Activated naive CD4-positive, alpha-beta T cell treated with anti-CD3 and anti-CD28 coated beads for 36 hours (primary cell): ENCODE results near the gene RPS19. TPM values are rescaled to one million over a fixed set of nuclear protein-coding genes. Genes with fewer than 3 reads are reported as not detected.
"Not testable (repeated sequence)": the region's sequence is repeated elsewhere in the genome, so short reads cannot be mapped to it uniquely, and the experiment has no call there.

Experiments
- CTCF ChIA-PET: fragments of 350-600 bp; sonication (Branson Sonifier 250); formaldehyde crosslinking; loops from one replicate; lab custom pipeline; 2021; ENCODE audit warnings: antibody characterized with exemption; lab: Charles Lee
- DNase-seq: peaks from one replicate; pipeline ENCODE4 v3.0.0-alpha.2; 2020
- H3K27ac Mint-ChIP-seq: one replicate; pipeline ENCODE4 v1.8.0; 2021; ENCODE audit warnings: mild to moderate bottlenecking, mixed read lengths
- H3K27me3 Mint-ChIP-seq: one replicate; pipeline ENCODE4 v1.8.0; 2021; ENCODE audit warnings: low read depth, mixed read lengths
- H3K36me3 Mint-ChIP-seq: one replicate; pipeline ENCODE4 v1.8.0; 2021; ENCODE audit warnings: low read depth, mixed read lengths
- H3K4me1 Mint-ChIP-seq: one replicate; pipeline ENCODE4 v1.8.0; 2021; ENCODE audit warnings: low read depth, mixed read lengths
- H3K4me3 Mint-ChIP-seq: one replicate; pipeline ENCODE4 v1.8.0; 2021; ENCODE audit warnings: mild to moderate bottlenecking, moderate library complexity, mixed read lengths
- H3K9me3 Mint-ChIP-seq: one replicate; pipeline ENCODE4 v1.8.0; 2021; ENCODE audit warnings: mixed read lengths
- intact Hi-C: fragments of 100-400 bp; cut with micrococcal nuclease; formaldehyde crosslinking; loops from one replicate; pipeline ENCODE4 v1.15.1; 2023
- total RNA-seq, 2 experiments: library from RNA; stranded (reverse); gene quantifications; one replicate each; pipeline ENCODE4 v1.2.3, GENCODE V29; 2021

RPS19 gene
- total RNA-seq, 2 experiments from 2014 or later: 4,092 to 4,109 TPM

DNA sequence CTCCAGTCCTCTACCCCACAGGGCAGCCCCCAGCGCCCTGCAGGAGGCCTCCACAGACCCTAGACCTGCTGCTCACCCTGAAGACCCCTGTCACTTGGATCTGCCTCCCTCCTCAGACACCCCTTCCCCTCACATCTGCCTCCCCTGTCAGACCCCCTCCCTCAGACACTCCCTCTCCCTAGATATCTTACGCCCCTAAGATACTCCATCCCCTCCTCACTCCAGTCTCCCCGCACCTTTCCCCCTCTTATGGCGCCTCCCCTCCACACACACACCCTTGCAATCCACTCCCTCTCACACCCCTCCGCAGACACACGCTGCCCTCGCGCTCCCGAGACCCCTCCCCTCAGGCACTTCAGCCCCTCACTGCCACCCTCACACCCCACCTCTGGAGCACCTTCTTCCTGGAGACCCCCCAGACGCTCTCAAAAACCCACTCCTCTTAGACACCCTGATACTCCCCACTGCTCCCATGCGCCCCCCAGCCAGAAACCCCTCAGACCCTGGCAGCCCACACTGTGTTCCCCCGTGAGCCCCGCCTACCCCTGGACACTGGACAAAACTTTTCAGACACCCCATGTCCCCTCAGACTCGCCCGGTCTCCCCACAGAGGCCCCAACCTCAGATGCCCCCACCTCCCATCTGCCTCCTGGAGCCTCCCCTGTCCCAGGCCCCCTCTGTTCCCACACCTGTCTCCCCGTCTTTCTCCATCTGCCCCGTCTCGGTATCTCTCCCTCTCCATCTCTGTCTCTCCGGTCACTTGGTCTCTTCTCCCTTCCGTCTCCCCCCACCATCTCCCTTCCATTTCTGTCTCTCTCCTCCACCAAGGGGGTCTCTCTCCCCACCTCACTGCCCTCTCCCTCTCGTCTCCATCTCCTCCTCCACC lies 53.7 kb downstream of the RPS19 start:
- Mint-ChIP-seq H3K4me1 (peaks cover 34% of the 10 kb centered on the region), H3K4me3 (no peak overlapping the region), H3K36me3 (peaks cover 2% of the 10 kb centered on the region), H3K27ac (no peak overlapping the region), H3K9me3 (no peaks in the 10 kb centered on the region), H3K27me3 (peaks cover 21% of the 10 kb centered on the region)
- DNase-seq: no peak
- CTCF ChIA-PET: no interaction called here
- intact Hi-C loops: no loop called here

GRCh38 chr19:41914424-41914834 lies 54.4 kb downstream of the RPS19 start:
- H3K4me3 Mint-ChIP-seq, intact Hi-C loops, H3K27ac Mint-ChIP-seq, DNase-seq, H3K36me3 Mint-ChIP-seq, H3K9me3 Mint-ChIP-seq, CTCF ChIA-PET: not testable (repeated sequence)
- H3K27me3 Mint-ChIP-seq: peaks cover 21% of the 10 kb centered on the region
- H3K4me1 Mint-ChIP-seq: peaks cover 29% of the 10 kb centered on the region

DNA sequence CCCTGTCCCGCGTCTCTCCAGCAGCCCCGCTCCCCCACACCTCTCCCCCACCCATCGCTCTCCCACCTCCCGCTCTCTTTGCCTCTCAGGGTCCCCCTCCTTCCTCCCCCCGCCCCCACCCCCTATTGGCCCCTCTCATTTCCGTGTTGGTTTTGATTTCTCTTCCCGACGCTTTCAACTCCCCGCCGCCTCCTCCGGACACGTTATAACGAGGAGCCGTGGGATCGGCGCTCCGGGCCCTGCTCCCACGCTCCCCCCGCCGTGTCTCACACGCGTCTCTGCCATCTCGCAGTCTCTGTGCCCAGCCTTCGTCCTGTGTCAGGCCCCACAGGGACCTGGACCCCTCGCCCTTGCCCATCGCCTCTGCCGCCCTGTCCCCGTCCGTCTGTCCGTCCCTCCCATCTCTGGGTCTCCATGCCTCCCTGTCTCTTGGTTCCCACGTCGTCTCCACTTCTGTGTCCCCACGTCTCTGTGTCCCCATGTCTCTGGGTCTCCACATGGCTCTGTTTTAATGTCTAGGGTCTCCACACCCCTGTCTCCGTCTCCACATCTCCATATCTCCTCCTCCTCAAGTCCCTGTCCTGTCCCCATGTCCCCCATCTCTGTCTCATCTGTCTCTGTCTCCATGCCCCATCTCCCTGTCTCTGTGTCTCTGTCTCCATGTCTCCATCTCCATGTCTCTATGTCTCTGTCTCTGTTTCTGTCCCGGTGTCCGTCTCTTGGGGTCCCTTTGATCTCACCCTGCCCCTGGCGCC lies 55.1 kb downstream of the RPS19 start:
- intact Hi-C loops: no loop called here
- DNase-seq: no peak
- CTCF ChIA-PET: no interaction called here
- no peaks in the 10 kb centered on the region for H3K9me3 Mint-ChIP-seq
- no peak overlapping the region for H3K27ac Mint-ChIP-seq
- H3K4me1 Mint-ChIP-seq: peaks cover 29% of the 10 kb centered on the region
- peaks cover 2% of the 10 kb centered on the region for H3K36me3 Mint-ChIP-seq
- no peak overlapping the region for H3K4me3 Mint-ChIP-seq
- H3K27me3 Mint-ChIP-seq: peaks cover 21% of the 10 kb centered on the region

- CTCF ChIA-PET: no interaction called here
- intact Hi-C loops: no loop called here
Observed at GRCh38 chr19:41915776-41916414, 55.8 kb downstream of the RPS19 start.

DNA sequence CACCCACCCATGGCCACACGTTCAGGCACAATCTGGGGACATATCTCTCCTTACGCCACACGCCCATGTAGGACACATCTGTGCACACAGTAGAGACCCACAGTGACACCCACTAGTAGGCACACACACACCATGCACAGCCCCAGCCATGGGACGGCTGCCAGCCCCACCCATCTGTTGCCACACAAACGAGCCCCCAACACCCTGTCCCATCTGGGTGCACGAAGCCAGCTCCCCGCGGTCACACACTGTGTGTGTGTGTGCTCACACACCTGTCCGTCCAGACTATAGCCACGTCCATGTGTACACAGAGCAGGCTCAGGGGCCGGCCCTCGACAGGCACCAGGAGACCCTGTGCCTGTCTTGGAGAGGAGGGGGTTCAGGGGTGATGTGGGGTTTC lies 57.6 kb downstream of the RPS19 start:
- Mint-ChIP-seq H3K4me3 (no peak overlapping the region), H3K36me3 (no peaks in the 10 kb centered on the region), H3K9me3 (no peaks in the 10 kb centered on the region), H3K4me1 (peaks cover 19% of the 10 kb centered on the region), H3K27ac (no peak overlapping the region), H3K27me3 (peaks cover 14% of the 10 kb centered on the region)
- intact Hi-C loops: no loop called here
- CTCF ChIA-PET: no interaction called here
- DNase-seq: no peak

More at GRCh38 chr19:41915776-41916414, 55.8 kb downstream of the RPS19 start:
- Mint-ChIP-seq H3K4me3 (no peak overlapping the region), H3K27me3 (peaks cover 21% of the 10 kb centered on the region), H3K4me1 (peaks cover 24% of the 10 kb centered on the region), H3K27ac (no peak overlapping the region), H3K9me3 (no peaks in the 10 kb centered on the region), H3K36me3 (peaks cover 2% of the 10 kb centered on the region)
- no peak for DNase-seq

- intact Hi-C loops: no loop called here
- H3K36me3 Mint-ChIP-seq: no peaks in the 10 kb centered on the region
- H3K4me1 Mint-ChIP-seq: peaks cover 21% of the 10 kb centered on the region
- H3K4me3 Mint-ChIP-seq: no peak overlapping the region
- CTCF ChIA-PET: no interaction called here
- no peaks in the 10 kb centered on the region for H3K9me3 Mint-ChIP-seq
- no peak overlapping the region for H3K27ac Mint-ChIP-seq
- no peak for DNase-seq
- peaks cover 14% of the 10 kb centered on the region for H3K27me3 Mint-ChIP-seq
Observed at GRCh38 chr19:41918095-41918494, 58.0 kb downstream of the RPS19 start.

DNA sequence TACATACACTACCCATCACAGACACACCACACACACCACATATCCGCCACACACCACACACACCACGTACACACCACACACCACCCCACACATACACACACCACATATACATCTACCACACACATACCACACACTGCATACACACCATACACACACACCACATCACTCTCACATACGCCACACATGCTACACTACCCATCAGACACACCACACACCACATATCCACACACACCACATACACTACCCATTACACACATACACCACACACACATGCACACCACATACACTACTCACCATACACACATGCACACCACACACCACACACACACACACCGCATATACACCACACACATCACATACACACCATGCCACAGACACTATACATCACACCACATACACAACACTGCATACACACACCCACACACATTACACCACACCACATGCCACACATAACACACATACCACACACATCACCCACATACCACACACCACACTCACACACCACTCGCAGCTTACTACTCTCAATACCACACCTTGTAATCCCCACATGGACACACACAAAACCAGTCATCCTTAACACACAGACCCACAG lies 58.7 kb downstream of the RPS19 start:
- no peaks in the 10 kb centered on the region for H3K9me3 Mint-ChIP-seq
- CTCF ChIA-PET: interaction anchor here (1.1 kb wide), 1 partner anchor 9 kb away, joined by 3 read pairs; the partner anchor contains the start of gene ERFL
- H3K36me3 Mint-ChIP-seq: no peaks in the 10 kb centered on the region
- H3K27ac Mint-ChIP-seq: no peak overlapping the region
- DNase-seq: no peak
- peaks cover 21% of the 10 kb centered on the region for H3K4me1 Mint-ChIP-seq
- intact Hi-C loops: no loop called here
- H3K4me3 Mint-ChIP-seq: no peak overlapping the region
- H3K27me3 Mint-ChIP-seq: peaks cover 11% of the 10 kb centered on the region

GRCh38 chr19:41919948-41920712 lies 60.1 kb downstream of the RPS19 start:
- Mint-ChIP-seq H3K9me3 (no peaks in the 10 kb centered on the region), H3K27ac (no peak overlapping the region), H3K4me1 (peaks cover 17% of the 10 kb centered on the region), H3K4me3 (no peak overlapping the region), H3K36me3 (no peaks in the 10 kb centered on the region), H3K27me3 (peaks cover 4% of the 10 kb centered on the region)
- intact Hi-C loops: no loop called here
- CTCF ChIA-PET: interaction anchor here (0.7 kb wide), 1 partner anchor 37 kb away, joined by 7 read pairs; no protein-coding TSS in a partner anchor
- no peak for DNase-seq

GRCh38 chr19:41920882-41921576 lies 61.0 kb downstream of the RPS19 start:
- DNase-seq: no peak
- Mint-ChIP-seq H3K36me3 (no peaks in the 10 kb centered on the region), H3K4me3 (no peak overlapping the region), H3K27me3 (peaks cover 4% of the 10 kb centered on the region), H3K27ac (no peak overlapping the region), H3K9me3 (no peaks in the 10 kb centered on the region), H3K4me1 (peaks cover 17% of the 10 kb centered on the region)
- intact Hi-C loops: no loop called here
- CTCF ChIA-PET: interaction anchor here (0.8 kb wide), 1 partner anchor 14 kb away, joined by 4 read pairs; no protein-coding TSS in a partner anchor

DNA sequence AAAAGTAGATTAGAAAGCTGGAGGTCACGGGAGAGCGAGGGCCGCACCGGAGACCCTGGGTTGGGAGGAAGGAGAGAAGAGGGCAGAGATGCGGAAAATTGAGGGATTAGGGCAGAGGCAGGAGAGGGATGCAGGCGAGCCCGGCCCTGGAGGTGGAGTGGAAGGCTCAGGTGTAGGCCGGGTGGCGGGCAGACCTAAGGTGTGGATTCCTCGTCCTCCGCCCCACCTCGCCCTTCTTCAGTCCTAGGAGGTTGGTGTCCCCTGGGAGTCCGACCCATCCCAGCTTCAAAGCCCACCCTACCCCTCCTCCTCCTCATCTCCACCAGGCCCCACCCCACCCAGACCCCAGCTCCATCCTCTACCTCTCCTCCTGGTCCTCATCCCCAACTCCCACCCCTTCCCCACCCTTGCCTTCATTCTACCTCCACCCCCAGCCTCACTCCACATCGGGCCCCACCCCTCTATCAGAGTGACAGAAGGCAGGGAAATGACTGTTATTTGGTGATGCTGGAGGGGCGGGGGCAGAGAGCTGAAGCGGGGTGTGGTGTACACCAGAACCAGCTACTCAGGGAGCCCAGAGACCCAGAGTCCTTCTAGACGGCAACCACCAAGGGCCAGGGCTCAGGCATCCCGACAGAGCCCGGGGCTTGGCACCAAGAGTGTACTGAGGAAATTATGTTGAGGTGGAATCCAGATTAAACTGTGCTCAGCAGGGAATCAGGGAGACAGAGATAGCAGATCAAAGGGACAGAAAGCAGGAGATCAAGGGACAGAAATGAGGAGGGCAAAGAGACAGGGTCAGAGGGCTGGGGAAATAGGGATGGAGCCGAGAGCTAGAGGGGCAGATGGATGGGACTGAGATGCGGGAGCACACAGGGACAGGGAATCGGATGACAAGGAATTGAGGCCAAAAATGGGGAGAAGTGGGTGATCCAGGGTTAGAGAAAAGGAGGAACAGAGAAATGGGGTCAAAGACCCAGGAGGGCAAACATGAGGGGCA lies 61.8 kb downstream of the RPS19 start:
- no peak for DNase-seq
- H3K27ac Mint-ChIP-seq: no peak overlapping the region
- intact Hi-C loops: no loop called here

More for the DNA sequence above, 61.8 kb downstream of the RPS19 start:
- H3K4me1 Mint-ChIP-seq: peaks cover 17% of the 10 kb centered on the region
- no peaks in the 10 kb centered on the region for H3K36me3 Mint-ChIP-seq
- no peak overlapping the region for H3K4me3 Mint-ChIP-seq
- peaks cover 4% of the 10 kb centered on the region for H3K27me3 Mint-ChIP-seq
- CTCF ChIA-PET: interaction anchor here (0.8 kb wide), 1 partner anchor 13 kb away, joined by 4 read pairs; no protein-coding TSS in a partner anchor
- no peaks in the 10 kb centered on the region for H3K9me3 Mint-ChIP-seq
